HG02678 (cell line): ENCODE data around the gene DOCK9.

Experiments
- ATAC-seq: cut with Tn5 transposase; IDR thresholded peaks from one replicate; pipeline ENCODE4 v1.9.1; 2021; ENCODE audit warnings: mild to moderate bottlenecking, moderate library complexity; ENCODE audit not compliant: unreplicated experiment

Gene DOCK9, protein sequence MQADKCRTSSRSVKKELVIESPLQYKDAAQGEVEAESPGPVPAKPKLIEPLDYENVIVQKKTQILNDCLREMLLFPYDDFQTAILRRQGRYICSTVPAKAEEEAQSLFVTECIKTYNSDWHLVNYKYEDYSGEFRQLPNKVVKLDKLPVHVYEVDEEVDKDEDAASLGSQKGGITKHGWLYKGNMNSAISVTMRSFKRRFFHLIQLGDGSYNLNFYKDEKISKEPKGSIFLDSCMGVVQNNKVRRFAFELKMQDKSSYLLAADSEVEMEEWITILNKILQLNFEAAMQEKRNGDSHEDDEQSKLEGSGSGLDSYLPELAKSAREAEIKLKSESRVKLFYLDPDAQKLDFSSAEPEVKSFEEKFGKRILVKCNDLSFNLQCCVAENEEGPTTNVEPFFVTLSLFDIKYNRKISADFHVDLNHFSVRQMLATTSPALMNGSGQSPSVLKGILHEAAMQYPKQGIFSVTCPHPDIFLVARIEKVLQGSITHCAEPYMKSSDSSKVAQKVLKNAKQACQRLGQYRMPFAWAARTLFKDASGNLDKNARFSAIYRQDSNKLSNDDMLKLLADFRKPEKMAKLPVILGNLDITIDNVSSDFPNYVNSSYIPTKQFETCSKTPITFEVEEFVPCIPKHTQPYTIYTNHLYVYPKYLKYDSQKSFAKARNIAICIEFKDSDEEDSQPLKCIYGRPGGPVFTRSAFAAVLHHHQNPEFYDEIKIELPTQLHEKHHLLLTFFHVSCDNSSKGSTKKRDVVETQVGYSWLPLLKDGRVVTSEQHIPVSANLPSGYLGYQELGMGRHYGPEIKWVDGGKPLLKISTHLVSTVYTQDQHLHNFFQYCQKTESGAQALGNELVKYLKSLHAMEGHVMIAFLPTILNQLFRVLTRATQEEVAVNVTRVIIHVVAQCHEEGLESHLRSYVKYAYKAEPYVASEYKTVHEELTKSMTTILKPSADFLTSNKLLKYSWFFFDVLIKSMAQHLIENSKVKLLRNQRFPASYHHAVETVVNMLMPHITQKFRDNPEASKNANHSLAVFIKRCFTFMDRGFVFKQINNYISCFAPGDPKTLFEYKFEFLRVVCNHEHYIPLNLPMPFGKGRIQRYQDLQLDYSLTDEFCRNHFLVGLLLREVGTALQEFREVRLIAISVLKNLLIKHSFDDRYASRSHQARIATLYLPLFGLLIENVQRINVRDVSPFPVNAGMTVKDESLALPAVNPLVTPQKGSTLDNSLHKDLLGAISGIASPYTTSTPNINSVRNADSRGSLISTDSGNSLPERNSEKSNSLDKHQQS (N-terminal part only)

DNA sequence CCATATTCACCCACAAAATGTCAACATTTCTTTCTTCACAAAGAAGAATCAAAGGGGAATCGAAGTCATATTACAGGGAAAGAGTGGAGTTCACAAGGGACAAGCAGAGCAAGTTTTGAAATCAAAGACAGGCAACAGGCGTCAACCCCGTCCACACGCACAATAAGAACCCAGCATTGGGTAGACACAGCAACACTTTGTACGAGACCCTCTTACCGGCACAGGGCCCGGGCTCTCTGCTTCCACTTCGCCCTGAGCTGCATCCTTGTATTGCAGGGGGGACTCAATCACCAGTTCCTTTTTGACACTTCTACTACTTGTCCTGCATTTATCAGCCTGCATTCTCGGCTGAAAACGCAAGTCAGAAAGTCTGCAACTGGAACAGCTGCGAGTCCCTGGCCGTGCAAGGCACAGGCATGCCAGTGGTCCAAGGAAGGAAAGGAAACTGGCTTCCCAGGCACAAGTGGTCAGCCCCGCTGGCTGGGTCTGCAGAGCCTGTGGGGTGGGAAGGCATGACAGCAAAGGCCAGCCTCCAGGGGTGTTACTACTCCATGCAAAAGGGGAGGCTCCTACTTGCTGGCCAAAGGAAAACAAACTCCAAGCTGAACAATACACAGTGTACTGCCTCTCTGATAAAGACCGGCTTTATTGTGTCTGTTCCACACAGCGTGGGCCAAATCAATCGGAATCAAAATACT is at the start of gene DOCK9:
Gene DOCK9, minus strand, starts transcription at position 497 of the 698 bp plus-strand sequence. Its CDS starts 155 bp downstream, at position 342.
- ATAC-seq: no peak

DNA sequence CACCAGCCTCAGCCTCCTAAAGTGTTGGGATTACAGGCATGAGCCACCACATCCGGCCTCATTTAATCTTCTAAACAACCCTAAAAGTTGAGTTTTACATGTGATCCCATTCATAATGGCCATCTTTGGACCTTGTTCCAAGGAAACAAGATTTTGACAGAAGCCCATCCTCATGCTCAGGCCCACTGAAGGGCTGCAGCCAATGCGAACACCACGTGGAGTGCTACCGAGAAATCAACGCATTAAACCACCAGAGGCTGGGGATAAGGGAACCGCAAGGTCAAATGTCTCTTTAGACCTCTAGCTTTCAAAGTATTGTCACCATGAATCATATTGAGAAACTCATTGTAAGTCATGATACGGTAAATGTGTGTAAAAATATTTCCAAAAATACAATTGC is 49.4 kb upstream of the DOCK9 start:
- no peak for ATAC-seq

DNA sequence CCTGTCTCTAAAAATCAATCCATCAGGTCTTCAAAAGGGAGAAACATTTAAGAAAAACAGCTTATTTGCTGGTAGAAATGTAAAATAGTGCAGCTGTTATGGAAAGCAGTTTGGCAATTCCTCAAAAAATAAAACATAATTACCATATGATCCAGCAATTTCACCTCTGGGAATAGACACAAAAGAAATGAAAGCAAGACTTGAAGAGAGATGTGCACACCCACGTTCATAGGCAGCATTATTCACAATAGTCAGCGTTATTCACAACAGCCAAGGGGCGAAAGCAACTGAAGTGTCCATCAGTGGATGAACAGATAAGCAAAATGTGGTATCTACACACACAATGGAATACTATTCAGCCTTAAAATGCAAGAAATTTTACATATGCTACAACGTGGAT is 45.1 kb upstream of the DOCK9 start:
- ATAC-seq: no peak

DNA sequence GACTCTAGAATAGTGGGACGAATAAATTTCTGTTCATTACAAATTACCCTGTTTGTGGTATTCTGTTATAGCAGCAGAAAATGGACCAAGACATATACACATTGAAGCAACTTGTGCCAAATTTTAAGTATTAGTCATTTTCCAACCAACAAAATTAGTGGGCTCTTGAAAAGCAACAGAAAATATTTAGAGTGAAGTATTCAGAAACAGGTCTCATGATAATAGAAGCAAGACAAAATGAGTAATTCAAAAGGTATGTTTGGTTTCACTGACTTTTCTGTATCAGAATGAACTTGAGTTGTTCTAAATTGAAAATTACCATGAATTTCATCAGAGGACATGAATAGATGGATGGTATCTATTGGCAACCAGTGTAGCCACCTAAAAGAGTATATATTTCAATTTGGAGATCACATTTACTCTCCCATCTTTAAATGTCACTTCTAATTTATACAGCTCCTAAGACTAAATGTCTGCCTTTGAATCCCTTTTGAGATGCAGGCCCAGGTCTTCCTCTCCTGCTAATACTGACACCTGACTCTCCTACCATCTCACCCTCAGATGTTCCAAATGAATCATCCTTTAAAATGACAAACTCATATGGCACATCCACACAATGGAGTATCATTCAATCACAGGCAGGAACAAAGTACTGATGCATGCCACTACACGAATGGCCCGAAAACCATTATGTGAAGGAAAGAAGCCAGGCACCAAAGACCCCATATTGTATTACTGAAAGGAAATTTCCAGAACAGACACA is 40.7 kb upstream of the DOCK9 start:
- no peak for ATAC-seq

DNA sequence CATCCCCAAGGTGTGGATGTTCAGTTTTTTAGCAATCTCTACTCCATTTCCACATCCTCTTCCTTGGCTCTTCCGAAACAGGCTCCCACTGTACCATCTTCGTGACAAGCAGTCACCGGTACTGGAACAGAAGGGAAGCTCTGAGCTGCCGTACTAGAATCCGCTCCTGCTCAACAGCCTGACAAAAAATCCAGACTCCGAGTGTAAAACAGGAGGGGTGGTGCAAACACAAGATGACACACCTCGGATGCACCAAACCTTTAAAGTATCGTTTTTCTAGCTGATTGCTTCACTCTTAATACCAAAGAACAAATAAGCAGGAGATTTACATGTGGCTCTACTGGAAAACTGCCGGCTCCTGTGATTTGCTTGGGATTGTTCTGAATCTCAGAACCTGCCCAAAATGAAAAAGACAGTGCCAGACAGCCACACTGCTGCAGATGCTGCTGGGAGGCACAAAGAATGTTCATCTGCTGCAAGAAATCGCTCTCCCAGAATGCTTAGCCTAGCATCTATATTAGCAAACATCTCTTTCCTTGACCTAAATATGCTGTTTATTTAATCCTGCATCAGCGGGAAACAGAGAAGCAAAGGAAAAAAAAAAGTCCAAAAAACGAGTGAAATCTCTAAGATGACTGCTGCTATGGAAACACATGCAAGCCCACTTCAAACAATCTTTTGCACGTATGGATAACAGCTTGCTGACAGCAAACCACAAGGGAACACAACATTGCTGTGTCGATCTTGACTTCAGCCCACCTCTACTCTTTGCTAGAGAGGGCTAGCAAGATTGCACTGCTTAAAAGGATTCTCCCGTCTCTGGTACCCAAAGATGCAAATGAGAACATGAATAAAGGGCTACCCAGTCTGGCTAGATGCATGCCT is 38.0 kb upstream of the DOCK9 start:
- ATAC-seq: no peak

DNA sequence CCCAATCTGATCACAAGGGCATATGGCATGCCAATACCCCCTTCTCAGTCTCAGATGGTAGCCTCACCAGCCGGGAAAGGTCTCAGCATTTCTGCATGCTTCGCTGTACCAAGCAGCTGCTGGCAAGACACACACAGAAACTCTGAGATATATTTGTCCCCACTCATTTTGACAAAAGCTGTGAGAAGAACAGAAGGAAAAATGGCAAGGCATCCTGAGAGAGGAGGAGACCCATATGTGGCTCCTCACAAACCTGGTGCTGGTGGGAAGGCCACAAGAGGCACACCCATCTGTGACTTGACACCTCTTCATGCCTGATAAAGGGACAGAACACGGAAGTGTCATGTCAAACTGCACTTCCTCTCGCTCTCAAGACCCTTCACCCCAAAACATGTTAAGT is 36.7 kb upstream of the DOCK9 start:
- no peak for ATAC-seq

DNA sequence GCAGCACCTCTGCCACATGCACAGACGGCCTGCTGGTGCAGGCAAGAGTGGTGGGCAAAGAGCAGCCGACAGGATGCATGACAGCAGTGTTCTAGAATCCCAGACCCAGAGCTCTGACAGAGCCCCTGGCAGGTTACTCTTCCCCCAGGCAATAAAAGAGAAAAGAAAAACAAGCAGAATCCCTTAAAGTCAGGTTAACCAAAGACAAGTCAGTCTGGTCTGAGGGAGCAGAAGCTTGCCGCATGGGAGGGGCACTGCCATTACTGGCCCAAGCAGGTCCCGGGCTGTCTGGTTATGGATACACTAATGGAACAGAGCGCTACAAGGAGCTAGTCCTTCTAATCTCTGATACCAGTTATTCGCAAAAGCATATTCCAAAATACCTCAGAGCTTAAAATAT is 36.1 kb upstream of the DOCK9 start:
- no peak for ATAC-seq

DNA sequence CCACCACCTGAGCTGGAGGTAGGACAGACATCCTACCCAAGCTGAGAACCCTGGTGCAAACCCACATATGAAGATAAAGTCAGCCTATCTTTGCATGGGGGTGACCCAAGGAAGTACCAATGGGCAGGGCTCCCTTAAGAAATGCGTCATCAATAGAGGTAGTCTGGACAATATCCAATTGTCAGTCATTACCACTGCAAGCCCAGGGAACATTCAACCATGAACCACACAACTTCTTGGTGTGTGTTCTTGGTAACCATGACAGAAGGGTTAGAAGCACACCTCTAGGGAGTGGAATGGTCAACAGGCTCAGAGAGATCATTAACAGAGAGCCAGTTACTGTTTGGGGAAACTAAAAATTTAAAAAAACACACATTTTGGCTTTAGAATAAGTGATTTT is 34.7 kb upstream of the DOCK9 start:
- no peak for ATAC-seq

DNA sequence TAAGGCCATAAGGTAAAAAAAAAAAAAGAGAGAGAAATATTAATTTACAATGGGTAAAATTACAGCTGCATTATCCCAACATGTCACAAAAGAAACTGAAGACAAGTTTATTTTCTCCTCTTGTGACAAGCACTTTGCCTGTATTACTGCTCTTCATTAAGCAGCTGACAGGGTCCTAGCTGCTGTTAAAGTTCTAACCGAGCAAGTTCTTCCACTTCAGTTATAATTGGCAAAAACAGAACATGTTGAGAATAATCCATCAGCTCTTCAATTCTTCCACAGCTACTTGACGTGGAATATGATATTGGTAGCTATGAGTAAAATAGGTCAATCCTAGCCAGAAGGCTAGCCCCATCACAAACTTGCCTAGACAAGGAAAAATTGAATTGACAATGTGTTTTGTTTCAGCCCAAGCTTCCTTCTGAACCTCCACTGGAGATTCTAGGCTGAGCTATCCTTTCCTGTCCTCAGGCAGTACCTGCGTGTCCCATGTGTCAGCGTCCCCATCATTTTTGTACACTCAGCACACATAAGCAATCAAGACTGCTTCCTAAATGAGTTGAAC is 32.2 kb upstream of the DOCK9 start:
- no peak for ATAC-seq

DNA sequence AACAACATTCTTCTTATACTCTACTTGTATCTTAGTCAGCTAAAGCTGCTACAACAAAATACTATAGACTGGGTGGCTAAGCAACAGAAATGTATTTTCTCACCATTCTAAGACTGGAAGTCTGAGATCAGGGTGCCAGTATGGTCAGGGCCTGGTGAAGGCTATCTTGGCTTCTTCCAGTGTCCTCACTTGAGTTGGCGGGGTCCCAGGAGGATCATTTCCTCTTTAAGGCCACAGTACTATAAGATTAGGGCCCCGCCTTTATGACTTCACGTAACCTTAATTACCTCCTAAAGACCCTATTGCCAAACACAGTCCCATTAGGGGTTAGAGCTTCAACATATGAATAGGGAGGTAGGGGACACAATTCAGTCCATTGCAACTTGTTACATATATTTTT is 30.7 kb upstream of the DOCK9 start:
- ATAC-seq: no peak

DNA sequence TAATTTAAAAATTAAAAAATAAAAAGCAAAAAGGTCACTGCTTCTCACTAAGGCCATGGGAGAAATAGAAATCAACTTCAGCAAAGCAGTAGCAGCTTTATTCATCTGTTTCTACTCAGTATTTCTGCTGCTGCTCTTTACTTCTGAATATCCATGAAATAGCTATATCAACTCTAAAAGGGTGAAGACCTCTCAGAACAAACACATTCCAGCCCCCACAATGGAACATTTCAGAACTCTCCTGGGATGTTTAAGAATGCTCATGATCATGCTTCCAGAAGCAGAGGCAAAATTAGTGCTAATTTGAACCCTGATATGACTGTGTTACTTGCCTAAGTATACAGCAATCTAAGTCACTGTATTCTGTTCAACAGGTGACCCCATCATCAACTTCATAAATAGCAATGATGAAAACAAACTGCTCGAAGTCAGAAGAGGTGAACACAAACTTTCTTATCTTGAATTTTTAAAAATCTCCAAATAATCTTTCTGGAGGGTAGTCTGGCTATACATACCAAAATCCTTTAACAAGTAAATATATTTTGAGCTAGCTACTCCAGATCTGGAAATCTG is 29.6 kb upstream of the DOCK9 start:
- no peak for ATAC-seq

DNA sequence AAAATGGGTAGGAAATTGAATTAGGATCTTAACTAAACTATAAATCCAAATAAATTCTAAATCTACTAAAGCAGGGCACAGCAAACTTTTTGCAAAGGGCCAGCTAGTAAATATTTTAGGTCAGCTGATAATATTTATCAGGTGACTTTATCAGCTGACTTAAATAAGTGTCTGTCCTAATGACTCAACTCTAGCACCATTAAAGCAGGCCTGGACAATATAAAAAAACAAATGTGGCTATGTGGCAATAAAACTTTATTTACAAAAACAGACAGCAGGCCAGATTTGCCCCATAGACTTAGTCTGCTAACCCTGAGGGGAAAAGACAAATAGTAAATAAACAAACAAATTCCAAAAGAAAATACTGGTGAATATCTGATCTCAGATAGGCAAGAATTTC is 27.7 kb upstream of the DOCK9 start:
- ATAC-seq: no peak

DNA sequence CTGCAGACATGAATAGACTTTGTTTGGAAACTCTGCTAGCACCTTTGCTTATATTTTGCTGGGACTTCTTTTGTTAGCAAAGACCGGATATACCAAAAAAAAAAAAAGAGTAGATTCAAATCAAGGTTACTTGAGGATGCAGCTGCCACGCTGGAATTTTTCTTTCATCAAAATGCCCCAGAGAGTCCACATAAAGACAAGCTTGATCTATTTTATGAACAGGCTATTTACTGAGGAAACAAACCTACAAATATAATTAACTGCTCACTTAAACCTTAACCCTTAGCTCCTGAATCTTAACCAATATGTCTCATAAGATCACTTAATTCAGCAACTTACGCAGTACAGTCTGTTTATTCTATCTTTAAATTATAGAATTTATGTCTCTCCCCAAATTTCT is 27.1 kb upstream of the DOCK9 start:
- no peak for ATAC-seq

DNA sequence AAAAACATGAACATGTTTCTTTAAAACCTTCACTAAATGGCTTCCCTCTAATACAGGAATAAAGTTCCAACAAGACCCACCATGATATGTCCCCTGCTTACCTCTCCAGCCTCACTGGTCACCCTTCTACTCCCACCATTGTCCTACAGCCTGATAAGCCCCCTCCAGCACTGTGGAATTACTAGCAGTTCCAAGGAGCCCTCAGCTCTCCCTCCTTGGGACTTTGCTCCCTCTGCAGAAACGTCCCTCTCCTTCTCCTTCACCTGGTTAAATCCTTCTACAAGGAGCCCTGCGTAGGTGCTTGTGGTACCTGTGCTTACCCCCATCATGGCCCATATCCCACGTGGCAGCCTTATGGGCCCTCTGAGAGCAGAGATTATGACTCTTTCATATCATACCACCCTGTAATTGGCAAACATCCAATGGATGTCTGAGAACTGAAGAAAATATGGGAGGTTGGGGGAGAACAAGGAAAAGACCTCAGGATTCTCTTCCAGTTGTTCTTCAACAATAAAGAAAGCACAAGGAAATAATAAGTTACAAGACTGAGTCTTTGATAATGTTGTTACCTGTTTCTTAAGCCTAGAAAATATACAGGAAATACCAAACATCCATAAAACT is 26.1 kb upstream of the DOCK9 start:
- no peak for ATAC-seq

DNA sequence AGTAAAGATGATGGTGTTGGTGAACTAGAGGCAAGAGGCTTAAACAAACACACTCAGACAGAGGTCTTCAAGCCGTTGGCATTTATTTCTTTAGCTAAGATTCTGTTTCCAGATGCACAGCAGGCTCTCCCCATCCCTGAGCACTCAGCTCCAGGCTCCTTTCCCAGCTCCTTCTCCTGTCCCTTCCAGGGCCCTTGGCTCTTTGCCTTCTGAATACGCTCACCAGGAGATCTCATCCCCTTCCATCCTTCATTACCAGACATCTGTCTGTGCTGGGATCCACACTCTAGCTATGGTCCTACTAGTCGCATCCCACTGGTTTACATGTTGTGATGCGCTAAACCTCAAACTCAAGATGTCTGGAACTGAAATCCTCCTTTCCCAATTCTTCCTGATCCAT is 25.3 kb upstream of the DOCK9 start:
- ATAC-seq: no peak

DNA sequence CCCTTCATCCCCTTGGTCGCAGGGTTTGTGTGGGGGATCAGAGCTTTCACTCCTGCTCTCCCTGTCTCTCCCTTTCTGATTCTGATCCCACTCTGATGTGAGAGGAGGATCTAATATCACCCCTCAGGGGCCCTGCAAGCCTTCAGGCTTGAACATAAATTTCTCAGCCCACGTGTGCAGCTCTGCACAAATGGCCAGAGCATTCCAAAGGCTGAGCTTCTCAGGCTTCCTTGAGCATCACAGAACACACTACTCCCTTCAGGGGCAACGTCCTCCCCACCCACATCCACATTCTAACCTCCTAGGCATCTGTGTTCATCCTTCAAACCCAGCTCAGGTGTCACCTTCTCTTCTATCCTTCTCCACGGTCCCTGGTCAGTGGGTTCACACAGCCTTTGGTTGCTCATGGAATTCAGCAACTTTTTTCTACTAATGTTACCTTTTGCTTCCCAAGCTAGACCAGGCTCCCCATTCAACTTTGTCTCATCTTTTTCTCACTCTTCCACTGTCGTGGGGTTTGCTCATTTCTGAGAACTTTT is 24.4 kb upstream of the DOCK9 start:
- no peak for ATAC-seq

DNA sequence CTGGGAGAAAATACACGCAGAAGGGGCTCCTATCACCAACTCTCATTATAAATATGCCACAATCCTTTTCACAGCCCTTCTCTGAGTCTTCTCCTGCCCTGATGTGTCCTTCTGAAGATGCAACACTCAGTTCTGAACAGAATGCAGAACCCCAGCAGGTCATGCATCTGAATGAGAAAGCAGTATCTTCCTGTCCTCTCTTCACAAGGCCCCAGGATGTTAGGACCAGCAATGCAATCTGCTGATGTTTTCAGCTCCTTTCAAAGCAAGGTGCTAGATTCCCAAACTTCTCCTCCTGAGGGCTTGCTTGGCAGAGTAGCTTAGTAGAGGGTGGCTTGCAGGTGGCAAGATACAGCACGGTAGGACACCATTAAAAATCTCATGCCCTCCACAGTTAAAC is 22.3 kb upstream of the DOCK9 start:
- ATAC-seq: no peak

DNA sequence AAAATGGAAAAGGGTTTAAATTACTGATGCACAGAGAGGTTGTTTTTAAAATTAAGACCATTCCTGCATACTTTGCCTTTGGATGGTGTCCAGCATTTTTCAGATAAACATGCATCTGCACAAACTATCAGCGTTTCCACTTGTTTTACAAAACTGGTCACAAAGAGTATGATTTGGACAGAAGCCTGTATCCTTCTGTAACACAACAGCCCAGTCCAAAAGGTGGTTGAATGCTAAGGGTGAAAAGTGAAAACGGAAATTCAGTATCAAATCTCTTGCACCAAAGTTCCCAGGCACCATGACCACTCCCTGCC is 21.7 kb upstream of the DOCK9 start:
- ATAC-seq: no peak
